Stimulated activated naive B cell treated with anti-CD40 and anti-IgM and Interleukin-4, amounts not matched to agents 10 μg/mL and 1 μg/mL and 100 μg/mL, for 72 hours (primary cell): ENCODE measurements around the gene AGAP1.

ENCODE experiments used
- ATAC-seq, 2 donors: fragments of 150-1000 bp; cut with Tn5 transposase; replicated peaks; 2 replicates each; pipeline ENCODE4 v1.10.0; 2021; ENCODE audit warnings: moderate library complexity in 1 of 2
- DNase-seq: peaks from one replicate; pipeline ENCODE4 v3.0.0; 2021
- H3K27ac Mint-ChIP-seq: one replicate; pipeline ENCODE4 v1.8.0; 2022; ENCODE audit warnings: mild to moderate bottlenecking, mixed read lengths
- H3K27me3 Mint-ChIP-seq, 2 donors: one replicate each; pipeline ENCODE4 v1.8.0; 2022; ENCODE audit warnings: mixed read lengths in 2 of 2
- H3K36me3 Mint-ChIP-seq, 2 donors: one replicate each; pipeline ENCODE4 v1.8.0; 2022; ENCODE audit warnings: mixed read lengths in 2 of 2, mild to moderate bottlenecking in 1 of 2
- H3K4me1 Mint-ChIP-seq, 2 donors: one replicate each; pipeline ENCODE4 v1.8.0; 2022; ENCODE audit warnings: mixed read lengths in 2 of 2, mild to moderate bottlenecking in 1 of 2
- H3K4me3 Mint-ChIP-seq, 2 donors: one replicate each; pipeline ENCODE4 v1.8.0; 2022; ENCODE audit warnings: mild to moderate bottlenecking in 2 of 2, mixed read lengths in 2 of 2, moderate library complexity in 1 of 2
- H3K9me3 Mint-ChIP-seq, 2 donors: one replicate each; pipeline ENCODE4 v1.8.0; 2022; ENCODE audit warnings: mixed read lengths in 2 of 2, mild to moderate bottlenecking in 1 of 2

AGAP1 gene

GRCh38 chr2:235864302-235864701 is 370.5 kb downstream of the AGAP1 start:
- no peak for ATAC-seq
- Mint-ChIP-seq H3K4me3 (no peak overlapping the region), H3K27me3 (peaks cover 16 to 25% of the 10 kb centered on the region in 2 donors), H3K27ac (no peak overlapping the region), H3K36me3 (peaks cover 0 to 2% of the 10 kb centered on the region in 2 donors), H3K9me3 (peaks cover 0 to 2% of the 10 kb centered on the region in 2 donors), H3K4me1 (no peaks in the 10 kb centered on the region)
- DNase-seq = no peak

- Mint-ChIP-seq H3K4me3 (no peak overlapping the region), H3K4me1 (no peaks in the 10 kb centered on the region), H3K9me3 (peaks cover 0 to 2% of the 10 kb centered on the region in 2 donors), H3K27ac (no peak overlapping the region), H3K36me3 (peaks cover 0 to 2% of the 10 kb centered on the region in 2 donors), H3K27me3 (peaks cover 16 to 25% of the 10 kb centered on the region in 2 donors)
- DNase-seq (no peak), ATAC-seq (no peak)
These were observed 371.1 kb downstream of the AGAP1 start for GRCh38 chr2:235864733-235865515.

- no peaks in the 10 kb centered on the region for H3K4me1 Mint-ChIP-seq
- peaks cover 3 to 10% of the 10 kb centered on the region in 2 donors for H3K9me3 Mint-ChIP-seq
- DNase-seq = no peak
- no peak for ATAC-seq
- no peak overlapping the region for H3K27ac Mint-ChIP-seq
- no peak overlapping the region for H3K4me3 Mint-ChIP-seq
- peaks cover 16 to 25% of the 10 kb centered on the region in 2 donors for H3K27me3 Mint-ChIP-seq
- peaks cover 0 to 2% of the 10 kb centered on the region in 2 donors for H3K36me3 Mint-ChIP-seq
These were observed 372.5 kb downstream of the AGAP1 start for GRCh38 chr2:235866373-235866772.

- DNase-seq (no peak), ATAC-seq (no peak)
- Mint-ChIP-seq H3K27me3 (peaks cover 11 to 19% of the 10 kb centered on the region in 2 donors), H3K36me3 (peaks cover 0 to 2% of the 10 kb centered on the region in 2 donors), H3K4me3 (no peak overlapping the region), H3K4me1 (no peaks in the 10 kb centered on the region), H3K27ac (no peak overlapping the region), H3K9me3 (peaks cover 5 to 11% of the 10 kb centered on the region in 2 donors)
These were observed 374.4 kb downstream of the AGAP1 start for GRCh38 chr2:235868224-235868623.

GRCh38 chr2:235868645-235869044 is 374.8 kb downstream of the AGAP1 start:
- Mint-ChIP-seq H3K27ac (no peak overlapping the region), H3K36me3 (peaks cover 0 to 2% of the 10 kb centered on the region in 2 donors), H3K4me3 (no peak overlapping the region), H3K27me3 (peaks cover 11 to 15% of the 10 kb centered on the region in 2 donors), H3K9me3 (peaks cover 5 to 11% of the 10 kb centered on the region in 2 donors), H3K4me1 (no peaks in the 10 kb centered on the region)
- ATAC-seq (no peak), DNase-seq (no peak)

GRCh38 chr2:235870515-235870914 is 376.7 kb downstream of the AGAP1 start:
- H3K4me3 Mint-ChIP-seq = no peak overlapping the region
- H3K36me3 Mint-ChIP-seq = peaks cover 0 to 2% of the 10 kb centered on the region in 2 donors

GRCh38 chr2:235876099-235876679 is 382.3 kb downstream of the AGAP1 start:
- no peaks in the 10 kb centered on the region for H3K27me3 Mint-ChIP-seq

More at GRCh38 chr2:235870515-235870914, 376.7 kb downstream of the AGAP1 start:
- no peak overlapping the region for H3K27ac Mint-ChIP-seq
- peaks cover 5 to 8% of the 10 kb centered on the region in 2 donors for H3K27me3 Mint-ChIP-seq
- no peaks in the 10 kb centered on the region for H3K4me1 Mint-ChIP-seq
- H3K9me3 Mint-ChIP-seq = peaks cover 5 to 11% of the 10 kb centered on the region in 2 donors
- DNase-seq (no peak), ATAC-seq (no peak)

GRCh38 chr2:235877275-235877802 is 383.5 kb downstream of the AGAP1 start:
- Mint-ChIP-seq H3K4me1 (no peaks in the 10 kb centered on the region), H3K27ac (no peak overlapping the region), H3K36me3 (no peaks in the 10 kb centered on the region), H3K4me3 (no peak overlapping the region), H3K9me3 (no peaks in the 10 kb centered on the region), H3K27me3 (no peaks in the 10 kb centered on the region)
- no peak for ATAC-seq
- DNase-seq = no peak

More at GRCh38 chr2:235876099-235876679, 382.3 kb downstream of the AGAP1 start:
- H3K4me3 Mint-ChIP-seq = no peak overlapping the region
- no peak for ATAC-seq
- H3K4me1 Mint-ChIP-seq = no peaks in the 10 kb centered on the region
- DNase-seq = no peak
- peaks cover 3 to 4% of the 10 kb centered on the region in 2 donors for H3K9me3 Mint-ChIP-seq
- H3K36me3 Mint-ChIP-seq = no peaks in the 10 kb centered on the region
- H3K27ac Mint-ChIP-seq = no peak overlapping the region

GRCh38 chr2:235879116-235879515 is 385.3 kb downstream of the AGAP1 start:
- Mint-ChIP-seq H3K4me3 (no peak overlapping the region), H3K27ac (no peak overlapping the region), H3K4me1 (no peaks in the 10 kb centered on the region), H3K27me3 (no peaks in the 10 kb centered on the region), H3K9me3 (no peaks in the 10 kb centered on the region), H3K36me3 (no peaks in the 10 kb centered on the region)
- no peak for ATAC-seq
- no peak for DNase-seq

- ATAC-seq (no peak), DNase-seq (no peak)
- Mint-ChIP-seq H3K27ac (no peak overlapping the region), H3K4me3 (no peak overlapping the region), H3K27me3 (no peaks in the 10 kb centered on the region), H3K36me3 (no peaks in the 10 kb centered on the region), H3K4me1 (no peaks in the 10 kb centered on the region), H3K9me3 (peaks cover 0 to 3% of the 10 kb centered on the region in 2 donors)
These were observed 389.8 kb downstream of the AGAP1 start for GRCh38 chr2:235883675-235884074.

- Mint-ChIP-seq H3K4me3 (no peak overlapping the region), H3K27me3 (peaks cover 0 to 5% of the 10 kb centered on the region in 2 donors), H3K4me1 (no peaks in the 10 kb centered on the region), H3K27ac (no peak overlapping the region), H3K36me3 (no peaks in the 10 kb centered on the region), H3K9me3 (peaks cover 3 to 8% of the 10 kb centered on the region in 2 donors)
- ATAC-seq (no peak), DNase-seq (no peak)
These were observed 395.4 kb downstream of the AGAP1 start for GRCh38 chr2:235889302-235889630.

- Mint-ChIP-seq H3K36me3 (no peaks in the 10 kb centered on the region), H3K4me1 (no peaks in the 10 kb centered on the region), H3K4me3 (no peak overlapping the region), H3K27ac (no peak overlapping the region), H3K9me3 (peaks cover 0 to 12% of the 10 kb centered on the region in 2 donors), H3K27me3 (peaks cover 0 to 5% of the 10 kb centered on the region in 2 donors)
- no peak for ATAC-seq
- DNase-seq = no peak
These were observed 399.4 kb downstream of the AGAP1 start for GRCh38 chr2:235893129-235893698.

- no peaks in the 10 kb centered on the region for H3K36me3 Mint-ChIP-seq
- H3K27me3 Mint-ChIP-seq = no peaks in the 10 kb centered on the region
- peaks cover 0 to 12% of the 10 kb centered on the region in 2 donors for H3K9me3 Mint-ChIP-seq
- DNase-seq (no peak), ATAC-seq (no peak)
- no peaks in the 10 kb centered on the region for H3K4me1 Mint-ChIP-seq
- no peak overlapping the region for H3K4me3 Mint-ChIP-seq
- H3K27ac Mint-ChIP-seq = no peak overlapping the region
These were observed 401.0 kb downstream of the AGAP1 start for GRCh38 chr2:235894839-235895238.

- Mint-ChIP-seq H3K4me3 (no peak overlapping the region), H3K27me3 (no peaks in the 10 kb centered on the region), H3K9me3 (peaks cover 0 to 12% of the 10 kb centered on the region in 2 donors), H3K36me3 (no peaks in the 10 kb centered on the region), H3K4me1 (no peaks in the 10 kb centered on the region), H3K27ac (no peak overlapping the region)
- ATAC-seq = no peak
- no peak for DNase-seq
These were observed 402.2 kb downstream of the AGAP1 start for GRCh38 chr2:235896061-235896460.
